Gastroesophageal sphincter (tissue), 3 donors: Measurements from ENCODE around the gene ITK.

Experiments used
- POLR2A ChIP-seq, 2 donors: fragments of 450-650 bp; IDR thresholded peaks; one replicate each; pipeline ENCODE4 v1.6.1; 2017; ENCODE audit warnings: antibody characterized with exemption in 2 of 2, mild to moderate bottlenecking in 2 of 2, moderate library complexity in 1 of 2
- TF ChIP-seq, protein P1 (sequence below), 4 experiments: fragments of 200-600 bp in 2 of 4; fragments of 450-650 bp in 2 of 4; sonication (generic) in 1 of 4; IDR thresholded peaks; one replicate each; pipeline ENCODE4 v1.5.1; 2017 to 2019; ENCODE audit warnings: antibody characterized with exemption in 4 of 4, mild to moderate bottlenecking in 2 of 4, moderate library complexity in 2 of 4

DNA sequence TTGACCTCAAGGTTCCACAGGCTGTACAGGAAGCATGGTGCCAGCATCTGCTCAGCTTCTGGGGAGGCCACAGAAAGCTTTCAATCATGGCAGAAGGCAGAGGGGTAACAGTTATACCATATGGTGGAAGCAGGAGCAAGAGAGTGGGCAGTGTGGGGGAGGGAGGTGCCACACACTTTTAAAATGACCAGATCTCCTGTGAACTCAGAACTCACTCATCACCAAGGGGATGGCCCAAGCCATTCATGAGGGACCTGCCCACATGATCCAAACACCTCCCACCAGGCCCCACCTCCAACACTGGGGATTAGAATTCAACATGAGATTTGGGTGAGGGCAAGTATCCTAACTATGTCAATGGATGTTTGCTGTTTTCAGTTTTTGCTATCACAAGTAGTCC is 101.5 kb downstream of the ITK start:
- TF ChIP-seq, protein P1, sequence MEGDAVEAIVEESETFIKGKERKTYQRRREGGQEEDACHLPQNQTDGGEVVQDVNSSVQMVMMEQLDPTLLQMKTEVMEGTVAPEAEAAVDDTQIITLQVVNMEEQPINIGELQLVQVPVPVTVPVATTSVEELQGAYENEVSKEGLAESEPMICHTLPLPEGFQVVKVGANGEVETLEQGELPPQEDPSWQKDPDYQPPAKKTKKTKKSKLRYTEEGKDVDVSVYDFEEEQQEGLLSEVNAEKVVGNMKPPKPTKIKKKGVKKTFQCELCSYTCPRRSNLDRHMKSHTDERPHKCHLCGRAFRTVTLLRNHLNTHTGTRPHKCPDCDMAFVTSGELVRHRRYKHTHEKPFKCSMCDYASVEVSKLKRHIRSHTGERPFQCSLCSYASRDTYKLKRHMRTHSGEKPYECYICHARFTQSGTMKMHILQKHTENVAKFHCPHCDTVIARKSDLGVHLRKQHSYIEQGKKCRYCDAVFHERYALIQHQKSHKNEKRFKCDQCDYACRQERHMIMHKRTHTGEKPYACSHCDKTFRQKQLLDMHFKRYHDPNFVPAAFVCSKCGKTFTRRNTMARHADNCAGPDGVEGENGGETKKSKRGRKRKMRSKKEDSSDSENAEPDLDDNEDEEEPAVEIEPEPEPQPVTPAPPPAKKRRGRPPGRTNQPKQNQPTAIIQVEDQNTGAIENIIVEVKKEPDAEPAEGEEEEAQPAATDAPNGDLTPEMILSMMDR (IDR thresholded peaks at IDR 0.05): no peak
- no peak for TF ChIP-seq POLR2A (IDR thresholded peaks at IDR 0.05)
